T-helper 1 cell treated with Interleukin-12 subunit alpha and Interleukin-12 subunit beta and Interleukin-4 antibody, amounts not matched to agents 30 ng/mL and 1 ng/mL, for 36 hours (primary cell): ENCODE measurements around the gene C5orf63. TPM values are rescaled to one million over a fixed set of nuclear protein-coding genes. Genes with fewer than 3 reads are reported as not detected.
"Not testable (repeated sequence)": the region's sequence is repeated elsewhere in the genome, so short reads cannot be mapped to it uniquely, and the experiment has no call there.

Source experiments
- intact Hi-C: fragments of 100-400 bp; cut with micrococcal nuclease; formaldehyde crosslinking; loops from one replicate; pipeline ENCODE4 v1.15.1; 2024
- total RNA-seq: library from RNA; stranded (reverse); gene quantifications from 2 replicates; pipeline ENCODE4 v1.2.3, GENCODE V29; 2022

C5orf63 gene
- total RNA-seq, 1 donor from 2014 or later = 9.4 TPM

GRCh38 chr5:127010362-127010761 is 62.9 kb downstream of the C5orf63 start:
- intact Hi-C loops = no loop called here

GRCh38 chr5:127009784-127010183 is 63.5 kb downstream of the C5orf63 start:
- intact Hi-C loops = no loop called here

- intact Hi-C loops = no loop called here
These were observed 64.9 kb downstream of the C5orf63 start for GRCh38 chr5:127008300-127008975.

- intact Hi-C loops = no loop called here
These were observed 65.8 kb downstream of the C5orf63 start for GRCh38 chr5:127007522-127007921.

- intact Hi-C loops = no loop called here
These were observed 66.6 kb downstream of the C5orf63 start for GRCh38 chr5:127006744-127007143.

- intact Hi-C loops = not testable (repeated sequence)
These were observed 68.0 kb downstream of the C5orf63 start for GRCh38 chr5:127005282-127005681.

- intact Hi-C loops = no loop called here
These were observed 68.6 kb downstream of the C5orf63 start for GRCh38 chr5:127004721-127005120.

- intact Hi-C loops = no loop called here
These were observed 69.4 kb downstream of the C5orf63 start for GRCh38 chr5:127003798-127004495.

- intact Hi-C loops = no loop called here
These were observed 70.9 kb downstream of the C5orf63 start for GRCh38 chr5:127002390-127002789.

GRCh38 chr5:127001621-127002296 is 71.5 kb downstream of the C5orf63 start:
- intact Hi-C loops = no loop called here

Other genes starting within 250 kb of the C5orf63 start
- 5.6 and 6.5 TPM in 2 replicates for gene MARCHF3, start 42.9 kb downstream of the C5orf63 start, total RNA-seq
- gene MEGF10, start 217.3 kb upstream of the C5orf63 start, total RNA-seq = 0.02 TPM in 1 of 2 replicates, not detected in the other